K562 (cell line): ENCODE results near the gene ZNF692. TPM values are rescaled to one million over a fixed set of nuclear protein-coding genes. Genes with fewer than 3 reads are reported as not detected.

Source experiments
- BACH1 ChIP-seq: fragments of 200-800 bp; sonication (Bioruptor generic); IDR thresholded peaks from 2 replicates; pipeline ENCODE4 v1.6.1; 2016; ENCODE audit warnings: missing genetic modification characterization, missing compliant biosample characterization
- CLOCK ChIP-seq: fragments of 250-450 bp; sonication (Bioruptor Pico); IDR thresholded peaks from 2 replicates; pipeline ENCODE4 v1.4.0; 2020; ENCODE audit warnings: mild to moderate bottlenecking, moderate library complexity, borderline replicate concordance
- CREB5 ChIP-seq: fragments of 250-450 bp; sonication (Bioruptor Pico); IDR thresholded peaks from 2 replicates; pipeline ENCODE4 v1.5.0; 2020; ENCODE audit warnings: mild to moderate bottlenecking
- ELF1 ChIP-seq: fragments of 200-800 bp; sonication (Bioruptor generic); IDR thresholded peaks from 2 replicates; pipeline ENCODE4 v1.6.1; 2016; ENCODE audit warnings: missing genetic modification characterization, missing compliant biosample characterization
- EP300 ChIP-seq: IDR thresholded peaks from 2 replicates; pipeline ENCODE4 v1.6.1; 2012; ENCODE audit warnings: low read length, improper control_type of control experiment
- HLTF ChIP-seq: fragments of 450-650 bp; IDR thresholded peaks from 2 replicates; pipeline ENCODE4 v1.6.1; 2016
- ILF3 ChIP-seq: fragments of 450-650 bp; IDR thresholded peaks from 2 replicates; pipeline ENCODE4 v1.6.1; 2018; ENCODE audit warnings: antibody characterized with exemption, mild to moderate bottlenecking, moderate library complexity, borderline replicate concordance
- RFX1 ChIP-seq: fragments of 450-650 bp; IDR thresholded peaks from 2 replicates; pipeline ENCODE4 v1.6.1; 2016; ENCODE audit warnings: mild to moderate bottlenecking, moderate library complexity
- TFE3 ChIP-seq: fragments of 450-650 bp; formaldehyde crosslinking; IDR thresholded peaks from 2 replicates; pipeline ENCODE4 v1.4.0; 2020; ENCODE audit warnings: mild to moderate bottlenecking, mixed read lengths
- ZNF3 ChIP-seq: fragments of 250-450 bp; sonication (Bioruptor Pico); IDR thresholded peaks from 2 replicates; pipeline ENCODE4 v1.5.0; 2021; ENCODE audit warnings: mild to moderate bottlenecking, moderate library complexity
- ZNF318 ChIP-seq, 2 experiments: fragments of 450-650 bp; IDR thresholded peaks; 2 replicates each; pipeline ENCODE4 v1.6.1; 2016; ENCODE audit warnings: mild to moderate bottlenecking in 2 of 2, borderline replicate concordance in 1 of 2, low read depth in 1 of 2, moderate library complexity in 1 of 2
- ZNF354B ChIP-seq: fragments of 250-450 bp; sonication (Bioruptor Pico); IDR thresholded peaks from 2 replicates; pipeline ENCODE4 v1.4.0; 2020
- ZNF444 ChIP-seq: fragments of 250-450 bp; sonication (Bioruptor Pico); IDR thresholded peaks from 2 replicates; pipeline ENCODE4 v1.4.0; 2020; ENCODE audit warnings: mild to moderate bottlenecking, moderate library complexity
- polyA plus RNA-seq, 8 experiments: library from polyadenylated mRNA; depleted of rRNA in 4 of 8; stranded (reverse) in 5 of 8; unstranded in 3 of 8; fragments of >200 nt; fragmentation: Nextera tagmentation in 2 of 8; fragmentation: Illumina TruSeq in 1 of 8; extraction: Ambion mirVana in 2 of 8; extraction: Trizol in 1 of 8; gene quantifications; 2 replicates each; pipeline versions ENCODE4 v1.2.1 to v1.2.3, GENCODE V29; 2011 to 2014; ENCODE audit warnings: inconsistent platforms in 1 of 8, missing spikeins in 1 of 8
- total RNA-seq, 7 experiments: library from RNA; depleted of rRNA in 6 of 7; stranded (reverse); fragments of >200 nt in 6 of 7; fragmentation: Illumina TruSeq in 2 of 7; extraction: Trizol in 2 of 7; gene quantifications; 2 replicates each; pipeline versions ENCODE4 v1.2.1 to v1.2.3, GENCODE V29; 2011 to 2021; ENCODE audit warnings: low replicate concordance in 1 of 7

ZNF692 gene
- total and polyA plus RNA-seq, 9 of the 15 experiments (the other 6 are each of a cell fraction or from before 2014, with no cell fraction given) = 8.4 to 143 (median 55.9) TPM

- no peak for TF ChIP-seq ZNF318 (IDR thresholded peaks at IDR 0.05; ENCODE audit: borderline replicate concordance in 1 of 2, low read depth in 1 of 2)
- no peak for TF ChIP-seq CREB5 (CRISPR knock-in tag)
- TF ChIP-seq ZNF354B = no peak
- no peak for TF ChIP-seq TFE3
- no peak for TF ChIP-seq HLTF
- peak; percentile 73 for TF ChIP-seq EP300
- TF ChIP-seq CLOCK = no peak
- no peak; the same call in 1 of the 2 replicates for TF ChIP-seq ILF3
- TF ChIP-seq ZNF444 (CRISPR knock-in tag) = no peak
- TF ChIP-seq ELF1 (tag) = no peak; the same call in 1 of the 2 replicates
- no peak for TF ChIP-seq RFX1
- no peak for TF ChIP-seq ZNF3 (CRISPR knock-in tag)
- TF ChIP-seq BACH1 = peak; percentile 23; the same call in 1 of the 2 replicates
Measured at GRCh38 chr1:248873409-248873992, 14.6 kb upstream of the ZNF692 start (continued).
